GM20431 (cell line): ENCODE measurements around the gene FILIP1L.

Experiments used
- in situ Hi-C: fragments of 300-500 bp; cut with MseI, MboI; formaldehyde crosslinking; loops from one replicate; pipeline ENCODE4 v1.15.0; 2020; ENCODE audit warnings: low sequenced_read_pairs; ENCODE audit not compliant: unreplicated experiment

FILIP1L gene

GRCh38 chr3:100048248-100048647, 66.1 kb downstream of the FILIP1L start:
- in situ Hi-C loops = no loop called here

GRCh38 chr3:100047455-100048141, 66.7 kb downstream of the FILIP1L start:
- in situ Hi-C loops = no loop called here

- in situ Hi-C loops = no loop called here
Observed at GRCh38 chr3:100046986-100047385, 67.3 kb downstream of the FILIP1L start.

- in situ Hi-C loops = no loop called here
Observed at GRCh38 chr3:100045696-100046095, 68.6 kb downstream of the FILIP1L start.

GRCh38 chr3:100044369-100044768, 69.9 kb downstream of the FILIP1L start:
- in situ Hi-C loops = no loop called here

- in situ Hi-C loops = no loop called here
Observed at GRCh38 chr3:100043271-100043670, 71.0 kb downstream of the FILIP1L start.

- in situ Hi-C loops = no loop called here
Observed at GRCh38 chr3:100042166-100042981, 71.9 kb downstream of the FILIP1L start.

GRCh38 chr3:100041328-100041749, 73.0 kb downstream of the FILIP1L start:
- in situ Hi-C loops = no loop called here

- in situ Hi-C loops = no loop called here
Observed at GRCh38 chr3:100040451-100041225, 73.7 kb downstream of the FILIP1L start.

GRCh38 chr3:100039075-100039474, 75.2 kb downstream of the FILIP1L start:
- in situ Hi-C loops = no loop called here

- in situ Hi-C loops = no loop called here
Observed at GRCh38 chr3:100033903-100034471, 80.3 kb downstream of the FILIP1L start.

- in situ Hi-C loops = no loop called here
Observed at GRCh38 chr3:100033184-100033583, 81.1 kb downstream of the FILIP1L start.

GRCh38 chr3:100032243-100032642, 82.1 kb downstream of the FILIP1L start:
- in situ Hi-C loops = no loop called here

- in situ Hi-C loops = no loop called here
Observed at GRCh38 chr3:100030914-100031425, 83.3 kb downstream of the FILIP1L start.

GRCh38 chr3:100030346-100030745, 84.0 kb downstream of the FILIP1L start:
- in situ Hi-C loops = no loop called here

GRCh38 chr3:100029689-100030088, 84.6 kb downstream of the FILIP1L start:
- in situ Hi-C loops = no loop called here

- in situ Hi-C loops = no loop called here
Observed at GRCh38 chr3:100029052-100029451, 85.2 kb downstream of the FILIP1L start.

GRCh38 chr3:100027321-100027720, 87.0 kb downstream of the FILIP1L start:
- in situ Hi-C loops = no loop called here

- in situ Hi-C loops = no loop called here
Observed at GRCh38 chr3:100024520-100025303, 89.6 kb downstream of the FILIP1L start.
